Measurements from ENCODE around the gene PRAMEF1.

Gene PRAMEF1

DNA sequence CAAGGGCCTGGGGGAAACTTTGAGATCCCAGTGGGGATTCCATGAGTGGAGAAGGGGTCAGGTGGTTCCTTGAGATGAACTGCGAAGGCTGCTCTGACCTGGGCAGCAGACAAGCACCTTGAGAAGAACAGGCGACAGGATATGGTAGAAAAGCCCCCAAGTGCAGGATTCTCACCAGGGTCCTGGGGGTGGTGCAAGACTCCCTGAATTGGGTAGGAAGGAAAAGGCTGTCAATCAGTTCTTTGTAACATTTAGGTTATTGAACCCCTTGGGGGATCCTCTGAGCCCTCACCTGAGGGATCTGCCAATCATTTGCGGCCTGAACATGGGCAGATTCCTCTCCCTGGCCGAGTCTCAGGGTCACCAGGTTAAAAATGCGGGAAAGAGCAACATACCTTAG is 20.0 kb upstream of the PRAMEF1 start:
- TF ChIP-seq, protein P1, sequence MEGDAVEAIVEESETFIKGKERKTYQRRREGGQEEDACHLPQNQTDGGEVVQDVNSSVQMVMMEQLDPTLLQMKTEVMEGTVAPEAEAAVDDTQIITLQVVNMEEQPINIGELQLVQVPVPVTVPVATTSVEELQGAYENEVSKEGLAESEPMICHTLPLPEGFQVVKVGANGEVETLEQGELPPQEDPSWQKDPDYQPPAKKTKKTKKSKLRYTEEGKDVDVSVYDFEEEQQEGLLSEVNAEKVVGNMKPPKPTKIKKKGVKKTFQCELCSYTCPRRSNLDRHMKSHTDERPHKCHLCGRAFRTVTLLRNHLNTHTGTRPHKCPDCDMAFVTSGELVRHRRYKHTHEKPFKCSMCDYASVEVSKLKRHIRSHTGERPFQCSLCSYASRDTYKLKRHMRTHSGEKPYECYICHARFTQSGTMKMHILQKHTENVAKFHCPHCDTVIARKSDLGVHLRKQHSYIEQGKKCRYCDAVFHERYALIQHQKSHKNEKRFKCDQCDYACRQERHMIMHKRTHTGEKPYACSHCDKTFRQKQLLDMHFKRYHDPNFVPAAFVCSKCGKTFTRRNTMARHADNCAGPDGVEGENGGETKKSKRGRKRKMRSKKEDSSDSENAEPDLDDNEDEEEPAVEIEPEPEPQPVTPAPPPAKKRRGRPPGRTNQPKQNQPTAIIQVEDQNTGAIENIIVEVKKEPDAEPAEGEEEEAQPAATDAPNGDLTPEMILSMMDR (IDR thresholded peaks at IDR 0.05; ENCODE audit: unreplicated experiment in 3 of 3): no peak
- H3K36me3 Mint-ChIP-seq (ENCODE audit: low read depth): no peaks in the 10 kb centered on the region
- H3K27ac Mint-ChIP-seq: no peak overlapping the region
- H3K4me1 Mint-ChIP-seq: no peaks in the 10 kb centered on the region
- H3K9me3 Mint-ChIP-seq: peaks cover 12% of the 10 kb centered on the region
- H3K4me3 Mint-ChIP-seq: no peak overlapping the region
- peaks cover 25% of the 10 kb centered on the region for H3K27me3 Mint-ChIP-seq (ENCODE audit: low read depth)

DNA sequence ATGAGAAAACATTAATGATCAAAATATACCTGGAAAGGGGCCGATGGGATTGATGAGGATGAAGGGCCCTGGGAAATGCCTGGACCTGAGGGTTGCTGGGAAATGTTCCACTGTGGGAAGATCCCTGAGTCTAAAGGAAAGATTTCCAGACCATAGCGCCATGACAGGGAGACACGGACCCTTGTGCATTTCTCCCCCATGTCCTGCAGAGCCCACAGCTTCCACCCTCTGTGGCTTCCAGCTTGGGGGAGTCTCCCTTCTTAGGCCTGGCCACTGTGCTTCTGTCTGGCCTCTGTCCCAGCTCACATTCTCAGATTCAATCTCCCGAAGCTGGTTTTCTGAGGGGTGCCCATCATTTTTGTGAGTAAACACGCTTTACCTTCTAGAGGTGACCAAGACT is 18.7 kb upstream of the PRAMEF1 start:
- H3K9me3 Mint-ChIP-seq: peaks cover 11% of the 10 kb centered on the region
- H3K27ac Mint-ChIP-seq: no peak overlapping the region
- H3K4me1 Mint-ChIP-seq: no peaks in the 10 kb centered on the region
- no peak overlapping the region for H3K4me3 Mint-ChIP-seq
- peaks cover 25% of the 10 kb centered on the region for H3K27me3 Mint-ChIP-seq (ENCODE audit: low read depth)
- no peaks in the 10 kb centered on the region for H3K36me3 Mint-ChIP-seq (ENCODE audit: low read depth)
- TF ChIP-seq, protein P1 (IDR thresholded peaks at IDR 0.05; ENCODE audit: unreplicated experiment in 3 of 3): no peak

DNA sequence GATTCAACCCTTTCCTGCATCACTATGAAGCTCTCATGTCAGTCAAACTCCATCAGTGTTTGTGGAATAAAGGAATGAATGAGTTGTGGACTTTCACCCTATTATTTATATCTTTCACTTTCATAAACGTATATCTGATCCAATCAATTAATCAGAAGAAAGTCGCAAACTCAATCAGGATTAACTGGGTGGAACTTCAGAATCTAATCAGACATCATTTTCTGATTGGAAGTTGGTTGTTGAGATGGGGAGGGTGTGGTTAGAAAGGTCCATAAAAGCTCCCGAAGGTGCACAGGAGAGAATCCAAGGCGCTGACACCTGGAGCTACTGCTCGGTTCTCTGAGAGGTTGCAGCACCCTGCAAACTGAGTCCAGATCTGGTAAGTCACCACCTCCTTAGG is 17.8 kb upstream of the PRAMEF1 start, which contains the start of gene PRAMEF12:
Gene PRAMEF12 (plus strand): TSS at position 301 of the 400 bp plus-strand sequence. CDS start 1,130 bp downstream, outside the sequence.
- no peak within 1 kb of the TSS for H3K4me3 Mint-ChIP-seq
- H3K4me1 Mint-ChIP-seq: no peaks in the 10 kb centered on the region
- H3K27me3 Mint-ChIP-seq (ENCODE audit: low read depth): peaks cover 25% of the 10 kb centered on the region
- peaks cover 9% of the 10 kb centered on the region for H3K9me3 Mint-ChIP-seq
- TF ChIP-seq, protein P1 (IDR thresholded peaks at IDR 0.05; ENCODE audit: unreplicated experiment in 3 of 3): no peak
- no peaks in the 10 kb centered on the region for H3K36me3 Mint-ChIP-seq (ENCODE audit: low read depth)
- no peak within 1 kb of the TSS for H3K27ac Mint-ChIP-seq

DNA sequence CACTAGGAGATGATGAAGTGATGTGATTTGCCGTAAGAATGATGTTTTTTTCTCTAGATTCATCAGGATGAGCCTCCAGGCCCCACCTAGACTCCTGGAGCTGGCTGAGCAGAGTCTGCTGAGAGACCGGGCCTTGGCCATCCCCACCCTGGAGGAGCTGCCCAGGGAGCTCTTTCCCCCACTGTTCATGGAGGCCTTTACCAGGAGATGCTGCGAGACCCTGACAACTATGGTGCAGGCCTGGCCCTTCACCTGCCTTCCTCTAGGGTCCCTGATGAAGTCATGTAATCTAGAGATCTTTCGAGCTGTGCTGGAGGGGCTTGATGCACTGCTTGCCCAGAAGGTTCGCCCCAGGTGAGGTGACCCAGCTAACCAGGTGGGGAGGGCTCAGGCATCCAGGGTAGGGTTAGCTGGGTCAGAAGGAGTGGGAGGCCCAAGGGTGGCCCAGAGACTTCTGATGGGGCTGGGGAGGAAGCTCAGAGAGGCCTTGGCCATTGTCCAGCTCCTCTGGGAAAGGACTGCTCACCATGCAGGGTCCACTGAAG is 16.3 kb upstream of the PRAMEF1 start:
- no peak overlapping the region for H3K27ac Mint-ChIP-seq
- peaks cover 9% of the 10 kb centered on the region for H3K9me3 Mint-ChIP-seq
- H3K4me1 Mint-ChIP-seq: no peaks in the 10 kb centered on the region
- no peaks in the 10 kb centered on the region for H3K36me3 Mint-ChIP-seq (ENCODE audit: low read depth)
- TF ChIP-seq, protein P1 (IDR thresholded peaks at IDR 0.05; ENCODE audit: unreplicated experiment in 3 of 3): no peak
- H3K4me3 Mint-ChIP-seq: no peak overlapping the region
- peaks cover 25% of the 10 kb centered on the region for H3K27me3 Mint-ChIP-seq (ENCODE audit: low read depth)

DNA sequence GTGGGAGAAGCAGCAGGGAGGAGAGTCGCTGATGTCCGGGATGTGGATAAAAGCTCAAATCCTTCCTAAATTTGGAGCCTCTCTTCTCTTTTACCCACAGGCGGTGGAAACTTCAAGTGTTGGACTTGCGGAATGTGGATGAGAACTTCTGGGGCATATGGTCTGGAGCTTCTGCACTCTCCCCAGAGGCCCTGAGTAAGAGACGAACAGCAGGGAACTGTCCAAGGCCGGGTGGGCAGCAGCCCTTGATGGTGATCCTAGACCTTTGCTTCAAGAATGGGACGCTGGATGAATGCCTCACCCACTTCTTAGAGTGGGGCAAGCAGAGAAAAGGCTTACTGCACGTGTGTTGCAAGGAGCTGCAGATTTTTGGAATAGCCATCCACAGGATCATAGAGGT is 15.8 kb upstream of the PRAMEF1 start:
- Mint-ChIP-seq H3K4me1 (no peaks in the 10 kb centered on the region), H3K36me3 (ENCODE audit: low read depth) (no peaks in the 10 kb centered on the region), H3K9me3 (peaks cover 9% of the 10 kb centered on the region), H3K27ac (no peak overlapping the region), H3K4me3 (no peak overlapping the region), H3K27me3 (ENCODE audit: low read depth) (peaks cover 22% of the 10 kb centered on the region)
- TF ChIP-seq, protein P1 (IDR thresholded peaks at IDR 0.05; ENCODE audit: unreplicated experiment in 3 of 3): no peak
